ENCODE results near the gene MYO3B. TPM values are rescaled to one million over a fixed set of nuclear protein-coding genes. Genes with fewer than 3 reads are reported as not detected.

The MYO3B gene
- total RNA-seq, 2 experiments from 2014 or later: 0.05 to 0.23 TPM

GRCh38 chr2:170322140-170322766 lies 144.3 kb downstream of the MYO3B start:
- Mint-ChIP-seq H3K36me3 (ENCODE audit: low read depth) (no peaks in the 10 kb centered on the region), H3K27me3 (ENCODE audit: low read depth) (peaks cover 12% of the 10 kb centered on the region), H3K4me3 (no peak overlapping the region), H3K4me1 (ENCODE audit: low read depth) (peaks cover 5% of the 10 kb centered on the region), H3K27ac (no peak overlapping the region), H3K9me3 (ENCODE audit: insufficient read depth) (no peaks in the 10 kb centered on the region)
- POLR2A ChIA-PET: no interaction called here
- CTCF ChIA-PET: interaction anchor here (3.9 kb wide), 1 partner anchor 40 kb away, joined by 67 read pairs; no protein-coding TSS in a partner anchor
- DNase-seq: no peak
- ATAC-seq: no peak

GRCh38 chr2:170323743-170324142 lies 145.8 kb downstream of the MYO3B start:
- ATAC-seq (no peak), DNase-seq (no peak)
- Mint-ChIP-seq H3K27ac (no peak overlapping the region), H3K4me1 (ENCODE audit: low read depth) (peaks cover 5% of the 10 kb centered on the region), H3K27me3 (ENCODE audit: low read depth) (peaks cover 4% of the 10 kb centered on the region), H3K36me3 (ENCODE audit: low read depth) (no peaks in the 10 kb centered on the region), H3K4me3 (no peak overlapping the region), H3K9me3 (ENCODE audit: insufficient read depth) (no peaks in the 10 kb centered on the region)
- ChIA-PET CTCF (interaction anchor here (0.8 to 3.9 kb wide), 32 partner anchors 9 to 549 kb away, joined by 3 to 67 read pairs (median 5); no protein-coding TSS in a partner anchor), POLR2A (interaction anchor here (0.7 kb wide), 2 partner anchors 16 to 498 kb away, joined by 3 read pairs; no protein-coding TSS in a partner anchor)

- DNase-seq (peak; percentile 69), ATAC-seq (peak; percentile 64)
- Mint-ChIP-seq H3K4me1 (ENCODE audit: low read depth) (peaks cover 5% of the 10 kb centered on the region), H3K27me3 (ENCODE audit: low read depth) (peaks cover 2% of the 10 kb centered on the region), H3K36me3 (ENCODE audit: low read depth) (no peaks in the 10 kb centered on the region), H3K9me3 (ENCODE audit: insufficient read depth) (no peaks in the 10 kb centered on the region), H3K27ac (no peak overlapping the region), H3K4me3 (no peak overlapping the region)
- ChIA-PET CTCF (interaction anchor here (0.8 to 3.9 kb wide), 37 partner anchors 9 to 604 kb away, joined by 3 to 67 read pairs (median 4); partner anchors contain the start of genes GAD1 and GORASP2), POLR2A (no interaction called here)
Measured at GRCh38 chr2:170324640-170325046, 146.7 kb downstream of the MYO3B start.

GRCh38 chr2:170330881-170331280 lies 152.9 kb downstream of the MYO3B start:
- POLR2A ChIA-PET: no interaction called here

DNA sequence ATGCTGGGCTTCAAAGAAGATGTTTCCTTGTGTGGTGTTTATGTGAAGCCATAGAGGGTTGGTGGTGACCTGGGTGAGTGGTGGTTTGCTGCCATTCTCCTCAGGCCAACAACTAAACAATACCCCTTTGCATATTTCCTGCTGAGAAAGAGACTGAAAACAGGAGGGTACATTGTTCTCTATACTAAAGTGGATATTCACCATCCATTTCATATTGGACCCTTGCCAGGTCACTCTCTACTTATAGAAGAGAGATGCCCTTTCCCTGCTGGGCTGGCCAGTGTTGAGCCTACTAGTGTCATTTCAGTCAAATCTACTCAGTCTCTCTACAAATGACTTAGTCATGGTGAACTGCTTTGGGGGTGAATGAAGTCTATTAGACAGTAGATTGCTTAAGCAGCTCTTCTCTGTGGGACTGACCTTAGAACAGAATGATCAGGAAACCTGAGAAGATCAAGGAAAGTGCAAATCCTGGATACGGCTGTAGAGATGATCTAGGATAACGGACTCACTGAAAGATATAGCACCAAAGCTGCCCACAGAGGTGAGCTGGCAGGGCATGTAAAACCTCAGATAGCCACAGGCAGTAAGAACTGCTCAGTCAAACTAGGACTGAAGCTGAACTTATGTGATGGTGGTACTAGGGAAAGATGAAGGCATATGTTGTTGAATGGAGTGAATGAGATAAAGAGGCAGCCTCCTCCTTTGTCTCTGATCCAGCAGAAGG lies 154.9 kb downstream of the MYO3B start:
- ChIA-PET CTCF (interaction anchor here (1.2 to 1.9 kb wide), 2 partner anchors 8 to 29 kb away, joined by 3 to 6 read pairs; no protein-coding TSS in a partner anchor), POLR2A (no interaction called here)
- Mint-ChIP-seq H3K4me3 (no peak overlapping the region), H3K4me1 (ENCODE audit: low read depth) (peaks cover 12% of the 10 kb centered on the region), H3K9me3 (ENCODE audit: insufficient read depth) (no peaks in the 10 kb centered on the region), H3K27ac (no peak overlapping the region), H3K36me3 (ENCODE audit: low read depth) (no peaks in the 10 kb centered on the region), H3K27me3 (ENCODE audit: low read depth) (peaks cover 23% of the 10 kb centered on the region)
- DNase-seq: no peak
- no peak for ATAC-seq

More at GRCh38 chr2:170330881-170331280, 152.9 kb downstream of the MYO3B start:
- Mint-ChIP-seq H3K27ac (no peak overlapping the region), H3K9me3 (ENCODE audit: insufficient read depth) (no peaks in the 10 kb centered on the region), H3K27me3 (ENCODE audit: low read depth) (peaks cover 23% of the 10 kb centered on the region), H3K4me1 (ENCODE audit: low read depth) (peaks cover 6% of the 10 kb centered on the region), H3K4me3 (no peak overlapping the region), H3K36me3 (ENCODE audit: low read depth) (no peaks in the 10 kb centered on the region)
- CTCF ChIA-PET: interaction anchor here (0.7 to 2.2 kb wide), 4 partner anchors 30 to 501 kb away, joined by 3 to 6 read pairs (median 3); no protein-coding TSS in a partner anchor
- no peak for DNase-seq
- no peak for ATAC-seq

DNA sequence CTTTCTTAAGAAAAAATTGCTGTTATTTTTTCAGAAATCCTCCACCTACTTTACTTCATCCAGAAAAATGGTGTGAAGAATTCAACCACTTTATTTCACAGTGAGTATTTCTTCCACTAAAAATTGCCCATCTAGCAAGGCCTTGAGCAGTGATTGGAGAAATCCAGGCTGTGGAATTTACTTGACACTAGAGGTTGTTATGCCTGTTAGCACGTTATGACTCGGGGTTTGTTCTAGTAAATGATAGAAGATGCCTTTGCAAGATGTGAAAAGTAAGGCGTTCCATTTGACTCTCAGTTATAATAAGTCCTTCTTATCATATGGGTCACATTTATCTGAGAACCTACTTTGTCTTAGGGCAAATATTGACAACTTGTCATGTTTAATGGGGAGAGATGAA lies 157.4 kb downstream of the MYO3B start:
- no peaks in the 10 kb centered on the region for H3K9me3 Mint-ChIP-seq (ENCODE audit: insufficient read depth)
- DNase-seq (no peak), ATAC-seq (no peak)
- H3K36me3 Mint-ChIP-seq (ENCODE audit: low read depth): no peaks in the 10 kb centered on the region
- ChIA-PET POLR2A (no interaction called here), CTCF (interaction anchor here (2.4 kb wide), 1 partner anchor 26 kb away, joined by 11 read pairs; no protein-coding TSS in a partner anchor)
- peaks cover 25% of the 10 kb centered on the region for H3K27me3 Mint-ChIP-seq (ENCODE audit: low read depth)
- H3K4me3 Mint-ChIP-seq: no peak overlapping the region
- no peak overlapping the region for H3K27ac Mint-ChIP-seq
- H3K4me1 Mint-ChIP-seq (ENCODE audit: low read depth): peaks cover 25% of the 10 kb centered on the region

DNA sequence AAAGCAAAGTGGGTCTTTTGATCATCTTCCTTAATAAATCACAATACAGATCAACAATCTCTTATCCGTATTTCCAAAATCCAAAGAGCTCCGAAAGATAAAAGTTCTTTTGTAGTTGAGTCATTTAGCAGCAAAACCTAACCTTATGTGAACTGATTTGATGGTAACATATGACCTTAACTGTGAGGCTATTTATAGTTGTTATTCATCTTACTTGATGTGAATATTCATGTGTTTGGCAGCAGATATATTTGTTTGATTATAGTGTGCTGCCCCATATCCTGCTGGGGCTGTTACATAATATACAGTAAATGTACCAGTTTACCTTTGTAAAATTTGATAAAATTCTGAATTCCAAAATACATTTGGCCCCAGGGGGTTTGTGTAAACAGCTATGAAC lies 158.5 kb downstream of the MYO3B start:
- no peak overlapping the region for H3K27ac Mint-ChIP-seq
- peaks cover 20% of the 10 kb centered on the region for H3K27me3 Mint-ChIP-seq (ENCODE audit: low read depth)
- CTCF ChIA-PET: interaction anchor here (0.6 to 2.4 kb wide), 4 partner anchors 12 to 100 kb away, joined by 3 to 11 read pairs (median 7); no protein-coding TSS in a partner anchor
- no peak for ATAC-seq
- DNase-seq: no peak
- no peaks in the 10 kb centered on the region for H3K9me3 Mint-ChIP-seq (ENCODE audit: insufficient read depth)
- POLR2A ChIA-PET: no interaction called here
- peaks cover 36% of the 10 kb centered on the region for H3K4me1 Mint-ChIP-seq (ENCODE audit: low read depth)
- H3K36me3 Mint-ChIP-seq (ENCODE audit: low read depth): no peaks in the 10 kb centered on the region
- H3K4me3 Mint-ChIP-seq: no peak overlapping the region

GRCh38 chr2:170336916-170337315 lies 159.0 kb downstream of the MYO3B start:
- no peaks in the 10 kb centered on the region for H3K36me3 Mint-ChIP-seq (ENCODE audit: low read depth)
- ATAC-seq: no peak
- DNase-seq: no peak
- H3K4me1 Mint-ChIP-seq (ENCODE audit: low read depth): peaks cover 41% of the 10 kb centered on the region
- H3K27me3 Mint-ChIP-seq (ENCODE audit: low read depth): peaks cover 19% of the 10 kb centered on the region
- POLR2A ChIA-PET: no interaction called here
- CTCF ChIA-PET: interaction anchor here (0.6 to 2.4 kb wide), 4 partner anchors 13 to 101 kb away, joined by 3 to 11 read pairs (median 7); no protein-coding TSS in a partner anchor
- no peak overlapping the region for H3K27ac Mint-ChIP-seq
- H3K9me3 Mint-ChIP-seq (ENCODE audit: insufficient read depth): no peaks in the 10 kb centered on the region
- no peak overlapping the region for H3K4me3 Mint-ChIP-seq

DNA sequence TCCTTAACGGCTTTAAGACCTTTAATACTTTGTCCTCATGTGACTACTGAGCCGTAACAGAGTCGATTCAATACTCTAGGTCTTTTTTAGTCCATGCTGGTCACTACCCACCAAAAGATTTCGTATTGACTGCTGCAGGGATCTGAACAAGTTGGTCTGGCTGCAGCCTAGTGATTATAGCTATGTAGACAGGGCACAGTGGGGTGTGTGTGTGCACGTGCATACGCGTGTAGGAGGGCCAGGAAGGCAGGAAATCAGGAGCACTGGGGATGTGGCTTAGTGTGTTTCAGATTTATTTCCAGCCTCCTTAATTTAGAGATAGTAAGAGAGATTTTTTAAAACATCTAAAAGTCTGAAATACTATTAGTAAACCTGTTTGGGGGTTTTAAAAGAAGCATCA lies 161.4 kb downstream of the MYO3B start:
- Mint-ChIP-seq H3K9me3 (ENCODE audit: insufficient read depth) (no peaks in the 10 kb centered on the region), H3K27me3 (ENCODE audit: low read depth) (peaks cover 8% of the 10 kb centered on the region), H3K36me3 (ENCODE audit: low read depth) (no peaks in the 10 kb centered on the region), H3K4me1 (ENCODE audit: low read depth) (peaks cover 40% of the 10 kb centered on the region), H3K27ac (no peak overlapping the region), H3K4me3 (no peak overlapping the region)
- ChIA-PET POLR2A (no interaction called here), CTCF (interaction anchor here (0.7 to 1.9 kb wide), 6 partner anchors 14 to 590 kb away, joined by 3 to 7 read pairs (median 4); partner anchors contain the start of gene GORASP2)
- ATAC-seq: no peak
- DNase-seq: no peak

GRCh38 chr2:170339750-170340692 lies 162.1 kb downstream of the MYO3B start:
- peaks cover 2% of the 10 kb centered on the region for H3K27me3 Mint-ChIP-seq (ENCODE audit: low read depth)
- H3K36me3 Mint-ChIP-seq (ENCODE audit: low read depth): no peaks in the 10 kb centered on the region
- no peak overlapping the region for H3K27ac Mint-ChIP-seq
- no peaks in the 10 kb centered on the region for H3K9me3 Mint-ChIP-seq (ENCODE audit: insufficient read depth)
- H3K4me3 Mint-ChIP-seq: no peak overlapping the region
- ATAC-seq: no peak
- ChIA-PET POLR2A (interaction anchor here (0.6 kb wide), 1 partner anchor 16 kb away, joined by 3 read pairs; no protein-coding TSS in a partner anchor), CTCF (interaction anchor here (0.7 to 1.9 kb wide), 6 partner anchors 14 to 589 kb away, joined by 3 to 7 read pairs (median 4); partner anchors contain the start of gene GORASP2)
- no peak for DNase-seq
- peaks cover 40% of the 10 kb centered on the region for H3K4me1 Mint-ChIP-seq (ENCODE audit: low read depth)

- Mint-ChIP-seq H3K4me1 (ENCODE audit: low read depth) (peaks cover 40% of the 10 kb centered on the region), H3K9me3 (ENCODE audit: insufficient read depth) (no peaks in the 10 kb centered on the region), H3K4me3 (no peak overlapping the region), H3K27me3 (ENCODE audit: low read depth) (peaks cover 2% of the 10 kb centered on the region), H3K27ac (no peak overlapping the region), H3K36me3 (ENCODE audit: low read depth) (no peaks in the 10 kb centered on the region)
- CTCF ChIA-PET: interaction anchor here (0.6 to 7.6 kb wide), 2 partner anchors 21 to 586 kb away, joined by 4 to 50 read pairs; no protein-coding TSS in a partner anchor
- ATAC-seq: no peak
- DNase-seq: no peak
- POLR2A ChIA-PET: no interaction called here
Measured at GRCh38 chr2:170340693-170341068, 162.7 kb downstream of the MYO3B start.

Data from activated CD8-positive, alpha-beta T cell treated with anti-CD3 and anti-CD28 coated beads, Interleukin-2, amount 10 ng/mL, durations not matched to agents 7 days and 5 days (primary cell).